ENCODE results near the gene AKAP8.

DNA sequence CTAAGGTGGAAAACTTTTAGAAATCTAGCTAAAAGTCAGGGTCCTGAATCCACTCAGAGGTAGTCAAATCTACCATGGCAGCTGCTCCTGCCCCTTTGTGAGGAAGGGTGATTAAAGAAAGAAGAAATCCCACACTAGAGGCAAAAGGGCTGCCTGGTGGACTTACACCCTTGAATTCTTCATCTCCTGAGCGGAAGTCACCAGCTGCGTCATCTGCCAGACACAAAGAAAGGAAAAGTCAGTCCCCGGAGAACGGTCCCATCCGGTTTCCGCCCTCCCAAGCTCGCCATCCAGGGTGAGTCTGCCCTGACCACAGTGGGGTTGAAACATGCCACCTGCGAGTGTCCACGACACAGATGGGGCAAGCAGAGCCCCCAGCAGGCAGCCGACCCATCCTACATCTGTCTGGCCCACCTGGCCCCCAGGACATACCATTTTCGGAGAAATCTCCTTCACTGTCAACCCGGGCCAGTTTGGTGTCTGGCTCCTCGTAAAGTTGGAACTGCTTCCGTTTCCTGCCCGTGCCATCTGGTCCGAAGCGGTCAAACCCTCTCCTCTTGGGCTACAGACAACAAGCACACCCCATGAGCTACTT is 7.7 kb downstream of the AKAP8 start:
- TF ChIP-seq, protein P1, sequence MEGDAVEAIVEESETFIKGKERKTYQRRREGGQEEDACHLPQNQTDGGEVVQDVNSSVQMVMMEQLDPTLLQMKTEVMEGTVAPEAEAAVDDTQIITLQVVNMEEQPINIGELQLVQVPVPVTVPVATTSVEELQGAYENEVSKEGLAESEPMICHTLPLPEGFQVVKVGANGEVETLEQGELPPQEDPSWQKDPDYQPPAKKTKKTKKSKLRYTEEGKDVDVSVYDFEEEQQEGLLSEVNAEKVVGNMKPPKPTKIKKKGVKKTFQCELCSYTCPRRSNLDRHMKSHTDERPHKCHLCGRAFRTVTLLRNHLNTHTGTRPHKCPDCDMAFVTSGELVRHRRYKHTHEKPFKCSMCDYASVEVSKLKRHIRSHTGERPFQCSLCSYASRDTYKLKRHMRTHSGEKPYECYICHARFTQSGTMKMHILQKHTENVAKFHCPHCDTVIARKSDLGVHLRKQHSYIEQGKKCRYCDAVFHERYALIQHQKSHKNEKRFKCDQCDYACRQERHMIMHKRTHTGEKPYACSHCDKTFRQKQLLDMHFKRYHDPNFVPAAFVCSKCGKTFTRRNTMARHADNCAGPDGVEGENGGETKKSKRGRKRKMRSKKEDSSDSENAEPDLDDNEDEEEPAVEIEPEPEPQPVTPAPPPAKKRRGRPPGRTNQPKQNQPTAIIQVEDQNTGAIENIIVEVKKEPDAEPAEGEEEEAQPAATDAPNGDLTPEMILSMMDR (IDR thresholded peaks at IDR 0.05) = no peak
- TF ChIP-seq POLR2A (IDR thresholded peaks at IDR 0.05) (no peak), EP300 (IDR thresholded peaks at IDR 0.05) (no peak)

All from tibial nerve (tissue), 4 donors.